ENCODE data around the gene NT5DC4. TPM values are rescaled to one million over a fixed set of nuclear protein-coding genes. Genes with fewer than 3 reads are reported as not detected.

NT5DC4 gene
- total RNA-seq, 1 donor from 2014 or later = not detected

DNA sequence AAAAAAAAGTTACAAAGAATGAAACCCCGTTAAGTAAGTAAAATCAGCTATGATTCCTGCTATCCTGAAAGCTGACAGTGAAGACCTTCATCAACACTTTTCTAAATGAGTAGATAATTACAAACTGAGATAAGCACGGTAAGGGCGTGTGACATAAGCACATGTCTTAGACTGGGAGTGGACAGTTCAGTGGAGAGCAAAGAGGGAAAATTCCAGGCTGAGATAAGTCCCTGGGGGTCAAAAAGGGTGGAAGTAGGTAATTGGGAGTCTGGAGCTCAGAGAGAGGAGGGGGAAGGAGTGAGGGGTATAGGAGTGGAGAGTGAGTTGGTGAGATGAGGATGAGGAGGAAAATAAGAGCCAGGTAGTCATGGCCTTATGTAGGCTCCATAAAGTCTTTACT, 67.8 kb downstream of the NT5DC4 start:
- peaks cover 24% of the 10 kb centered on the region for H3K4me1 Mint-ChIP-seq (ENCODE audit: low read depth)
- DNase-seq (ENCODE audit: low spot score) = no peak
- H3K9me3 Mint-ChIP-seq = peaks cover 4% of the 10 kb centered on the region
- no peak overlapping the region for H3K4me3 Mint-ChIP-seq (ENCODE audit: low read depth)
- peaks cover 3% of the 10 kb centered on the region for H3K36me3 Mint-ChIP-seq (ENCODE audit: low read depth)
- no peak overlapping the region for H3K27ac Mint-ChIP-seq
- intact Hi-C loops (cut with micrococcal nuclease) = no loop called here
- H3K27me3 Mint-ChIP-seq (ENCODE audit: low read depth) = peaks cover 8% of the 10 kb centered on the region

Other genes with a start within 250 kb of the NT5DC4 start
- 48.2 and 50.1 TPM in 2 replicates for gene TTL, start 238.9 kb upstream of the NT5DC4 start, total RNA-seq
- 58.0 and 68.2 TPM in 2 replicates for gene POLR1B, start 178.6 kb upstream of the NT5DC4 start, total RNA-seq
- gene CHCHD5, start 136.4 kb upstream of the NT5DC4 start, total RNA-seq = 36.7 and 39.6 TPM in 2 replicates
- gene SLC20A1, start 75.1 kb upstream of the NT5DC4 start, total RNA-seq = 128 TPM in 2 replicates
- 24.4 and 27.2 TPM in 2 replicates for gene CKAP2L, start 43.6 kb downstream of the NT5DC4 start, total RNA-seq
- 6.8 and 7.0 TPM in 2 replicates for gene IL1A, start 63.5 kb downstream of the NT5DC4 start, total RNA-seq
- gene IL1B, start 115.8 kb downstream of the NT5DC4 start, total RNA-seq = not detected in 2 replicates
- not detected in 2 replicates for gene IL37, start 190.1 kb downstream of the NT5DC4 start, total RNA-seq